HEK293 (cell line): ENCODE data around the gene CCDC63.

Source experiments
- CTCF ChIA-PET: fragments of 350-600 bp; formaldehyde crosslinking; extraction: SDS; loops from one replicate; lab custom pipeline; 2021; ENCODE audit warnings: antibody characterized with exemption; lab: Yijun Ruan, JAX
- POLR2A ChIA-PET: fragments of 300-600 bp; formaldehyde crosslinking; extraction: SDS; loops from one replicate; lab custom pipeline; 2020; ENCODE audit warnings: antibody characterized with exemption, inconsistent platforms; lab: Yijun Ruan, JAX
- H3K27ac ChIP-seq: fragments of 200-500 bp; sonication (Bioruptor generic); 2 replicates; pipeline ENCODE4 v1.5.1; 2014; ENCODE audit warnings: low read depth, low read length, control low read depth, inconsistent platforms; ENCODE audit errors: extremely low read depth
- H3K36me3 ChIP-seq, 2 experiments: fragments of 200-500 bp in 1 of 2; sonication (Bioruptor generic) in 1 of 2; 1 replicate in 1 of 2; 2 replicates in 1 of 2; pipeline ENCODE4 v1.5.1; 2014 to 2017; ENCODE audit warnings: inconsistent platforms in 2 of 2, low read length in 2 of 2; ENCODE audit not compliant: control insufficient read depth in 2 of 2, insufficient read depth in 1 of 2
- H3K4me1 ChIP-seq: fragments of 200-500 bp; sonication (Bioruptor generic); 2 replicates; pipeline ENCODE4 v1.5.1; 2014; ENCODE audit warnings: mild to moderate bottlenecking, low read length, inconsistent platforms; ENCODE audit not compliant: control insufficient read depth, insufficient read depth
- H3K4me3 ChIP-seq: 2 replicates; pipeline ENCODE4 v1.5.1; 2011; ENCODE audit warnings: low read depth, mild to moderate bottlenecking, control low read depth, low read length, moderate library complexity
- H3K9me3 ChIP-seq: fragments of 200-500 bp; sonication (Bioruptor generic); 2 replicates; pipeline ENCODE4 v1.5.1; 2014; ENCODE audit warnings: low read depth, low read length, inconsistent platforms; ENCODE audit not compliant: control insufficient read depth, insufficient read depth
- AEBP2 ChIP-seq: fragments of 450-650 bp; formaldehyde crosslinking; IDR thresholded peaks from 2 replicates; pipeline ENCODE4 v1.5.1; 2016; ENCODE audit warnings: missing biosample characterization, missing genetic modification characterization, borderline replicate concordance
- BCL11A ChIP-seq: fragments of 450-650 bp; formaldehyde crosslinking; IDR thresholded peaks from 2 replicates; pipeline ENCODE4 v1.5.1; 2016; ENCODE audit warnings: low read depth, missing biosample characterization, missing genetic modification characterization
- PRDM4 ChIP-seq: fragments of 450-650 bp; formaldehyde crosslinking; IDR thresholded peaks from 2 replicates; pipeline ENCODE4 v1.5.1; 2017; ENCODE audit warnings: missing biosample characterization, missing genetic modification characterization
- SP2 ChIP-seq: fragments of 450-650 bp; formaldehyde crosslinking; IDR thresholded peaks from 2 replicates; pipeline ENCODE4 v1.5.1; 2016; ENCODE audit warnings: missing biosample characterization, missing genetic modification characterization
- ZNF175 ChIP-seq: fragments of 450-650 bp; formaldehyde crosslinking; IDR thresholded peaks from 2 replicates; pipeline ENCODE4 v1.5.1; 2016; ENCODE audit warnings: missing biosample characterization, missing genetic modification characterization
- ZNF221 ChIP-seq: fragments of 450-650 bp; formaldehyde crosslinking; IDR thresholded peaks from 2 replicates; pipeline ENCODE4 v1.5.1; 2017; ENCODE audit warnings: missing biosample characterization, missing genetic modification characterization, borderline replicate concordance
- ZNF24 ChIP-seq: fragments of 450-650 bp; formaldehyde crosslinking; IDR thresholded peaks from 2 replicates; pipeline ENCODE4 v1.5.1; 2016; ENCODE audit warnings: missing biosample characterization, missing genetic modification characterization
- ZNF560 ChIP-seq: fragments of 450-650 bp; formaldehyde crosslinking; IDR thresholded peaks from 2 replicates; pipeline ENCODE4 v1.5.1; 2017; ENCODE audit warnings: missing biosample characterization, missing genetic modification characterization, borderline replicate concordance
- ZNF624 ChIP-seq: fragments of 450-650 bp; formaldehyde crosslinking; IDR thresholded peaks from 2 replicates; pipeline ENCODE4 v1.5.1; 2017; ENCODE audit warnings: missing biosample characterization, missing genetic modification characterization
- ZNF660 ChIP-seq: fragments of 450-650 bp; IDR thresholded peaks from 2 replicates; pipeline ENCODE4 v1.5.1; 2018; ENCODE audit warnings: missing biosample characterization, mild to moderate bottlenecking, missing genetic modification characterization
- ZNF747 ChIP-seq: fragments of 450-650 bp; formaldehyde crosslinking; IDR thresholded peaks from 2 replicates; pipeline ENCODE4 v1.5.1; 2016; ENCODE audit warnings: missing biosample characterization, missing genetic modification characterization
- ZSCAN30 ChIP-seq: fragments of 450-650 bp; IDR thresholded peaks from 2 replicates; pipeline ENCODE4 v1.5.1; 2018; ENCODE audit warnings: missing biosample characterization, mild to moderate bottlenecking, missing genetic modification characterization, moderate library complexity
- ZSCAN4 ChIP-seq: fragments of 450-650 bp; formaldehyde crosslinking; IDR thresholded peaks from 2 replicates; pipeline ENCODE4 v1.5.1; 2017; ENCODE audit warnings: missing biosample characterization, missing genetic modification characterization
- TF ChIP-seq, protein P1 (sequence below): fragments of 450-650 bp; formaldehyde crosslinking; IDR thresholded peaks from 2 replicates; pipeline ENCODE4 v1.5.1; 2016; ENCODE audit warnings: missing biosample characterization, missing genetic modification characterization, low read depth
- TF ChIP-seq, protein P2 (sequence below): fragments of 450-650 bp; formaldehyde crosslinking; IDR thresholded peaks from 2 replicates; pipeline ENCODE4 v1.5.1; 2016; ENCODE audit warnings: missing biosample characterization, missing genetic modification characterization
- TF ChIP-seq, protein P3 (sequence below): fragments of 450-650 bp; formaldehyde crosslinking; IDR thresholded peaks from 2 replicates; pipeline ENCODE4 v1.5.1; 2017; ENCODE audit warnings: missing biosample characterization, missing genetic modification characterization

Gene CCDC63

DNA sequence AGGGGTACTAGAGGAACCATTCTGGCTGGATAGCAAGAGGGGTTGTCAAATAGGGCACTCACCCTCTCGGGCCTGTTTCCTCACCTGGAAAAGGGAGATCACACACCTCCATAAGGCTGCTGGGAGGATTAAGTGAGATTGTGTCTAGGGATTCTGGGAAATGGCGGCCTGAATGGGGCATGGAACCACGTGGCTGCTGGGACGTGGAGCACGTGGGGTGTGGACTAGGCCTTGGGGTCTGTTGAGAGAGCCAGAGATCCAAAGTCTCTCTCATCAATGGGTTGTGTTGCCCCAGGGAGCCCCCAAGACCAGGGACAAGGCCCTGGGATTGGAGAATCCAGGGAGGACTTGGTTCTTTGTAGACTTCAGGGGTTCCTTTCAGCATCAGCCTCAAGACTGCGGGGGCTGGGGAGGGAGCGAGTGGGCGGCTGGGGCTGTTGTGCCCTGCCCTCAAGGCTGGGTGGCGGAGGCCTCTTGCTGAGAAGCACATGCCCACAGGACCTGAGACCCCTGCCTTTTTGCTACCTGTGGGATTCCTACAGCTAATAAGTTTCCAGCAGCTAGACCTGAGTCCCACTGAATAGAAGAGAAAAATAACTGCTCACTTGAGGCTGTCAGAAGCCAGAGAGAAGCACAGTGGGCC, 77.0 kb downstream of the CCDC63 start:
- Histone ChIP-seq H3K4me3 (no peak overlapping the region), H3K36me3 (no peaks in the 10 kb centered on the region), H3K9me3 (no peaks in the 10 kb centered on the region), H3K27ac (no peak overlapping the region), H3K4me1 (no peaks in the 10 kb centered on the region)
- ChIA-PET CTCF (interaction anchor here (2.4 kb wide), 1 partner anchor 13 kb away, joined by 10 read pairs; no protein-coding TSS in a partner anchor), POLR2A (no interaction called here)
- TF ChIP-seq ZSCAN30 (tag by site-specific recombination), result no peak
- no peak for TF ChIP-seq ZNF660
- no peak for TF ChIP-seq SP2 (tag by site-specific recombination)
- no peak for TF ChIP-seq PRDM4 (tag by site-specific recombination)
- no peak for TF ChIP-seq ZNF747 (tag by site-specific recombination)

GRCh38 chr12:110927546-110927945, 80.8 kb downstream of the CCDC63 start:
- ChIA-PET POLR2A (no interaction called here), CTCF (interaction anchor here (1.3 kb wide), 1 partner anchor 9 kb away, joined by 4 read pairs; no protein-coding TSS in a partner anchor)
- no peak overlapping the region for H3K4me3 ChIP-seq
- H3K36me3 ChIP-seq, result no peaks in the 10 kb centered on the region
- no peaks in the 10 kb centered on the region for H3K9me3 ChIP-seq
- H3K4me1 ChIP-seq, result no peaks in the 10 kb centered on the region
- TF ChIP-seq ZSCAN4 (tag by site-specific recombination), result peak; percentile 91
- TF ChIP-seq ZNF24, result no peak
- TF ChIP-seq, protein P1, sequence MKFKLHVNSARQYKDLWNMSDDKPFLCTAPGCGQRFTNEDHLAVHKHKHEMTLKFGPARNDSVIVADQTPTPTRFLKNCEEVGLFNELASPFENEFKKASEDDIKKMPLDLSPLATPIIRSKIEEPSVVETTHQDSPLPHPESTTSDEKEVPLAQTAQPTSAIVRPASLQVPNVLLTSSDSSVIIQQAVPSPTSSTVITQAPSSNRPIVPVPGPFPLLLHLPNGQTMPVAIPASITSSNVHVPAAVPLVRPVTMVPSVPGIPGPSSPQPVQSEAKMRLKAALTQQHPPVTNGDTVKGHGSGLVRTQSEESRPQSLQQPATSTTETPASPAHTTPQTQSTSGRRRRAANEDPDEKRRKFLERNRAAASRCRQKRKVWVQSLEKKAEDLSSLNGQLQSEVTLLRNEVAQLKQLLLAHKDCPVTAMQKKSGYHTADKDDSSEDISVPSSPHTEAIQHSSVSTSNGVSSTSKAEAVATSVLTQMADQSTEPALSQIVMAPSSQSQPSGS (tag by site-specific recombination), result peak; percentile 91
- no peak for TF ChIP-seq ZNF175 (tag by site-specific recombination)
- no peak for TF ChIP-seq ZNF624
- H3K27ac ChIP-seq, result no peak overlapping the region

DNA sequence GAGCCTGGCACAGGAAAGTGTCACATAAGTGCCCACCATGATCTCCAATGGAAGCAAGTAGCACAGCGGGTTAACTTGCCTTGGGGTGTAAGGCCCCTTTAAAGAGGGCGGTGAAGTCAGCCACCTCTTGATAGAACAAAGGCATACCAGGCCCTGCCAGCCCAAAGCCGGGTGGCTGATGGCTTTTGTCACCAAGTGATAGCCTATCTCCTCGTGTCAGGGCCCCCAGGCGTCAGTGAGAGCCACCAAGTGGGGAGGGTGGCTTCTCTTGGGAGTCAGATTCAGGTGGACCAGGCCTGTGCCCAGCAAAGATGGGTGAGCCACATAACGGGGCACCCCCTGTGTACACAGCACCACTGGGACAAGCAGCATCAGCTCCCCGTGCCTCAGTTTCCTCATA, 81.9 kb downstream of the CCDC63 start:
- no peaks in the 10 kb centered on the region for H3K4me1 ChIP-seq
- TF ChIP-seq ZNF560 (tag by site-specific recombination) (no peak), SP2 (tag by site-specific recombination) (no peak), BCL11A (tag by site-specific recombination) (no peak), AEBP2 (tag by site-specific recombination) (no peak), ZNF221 (tag by site-specific recombination) (no peak)
- TF ChIP-seq, protein P1 (tag by site-specific recombination), result no peak
- TF ChIP-seq, protein P2, sequence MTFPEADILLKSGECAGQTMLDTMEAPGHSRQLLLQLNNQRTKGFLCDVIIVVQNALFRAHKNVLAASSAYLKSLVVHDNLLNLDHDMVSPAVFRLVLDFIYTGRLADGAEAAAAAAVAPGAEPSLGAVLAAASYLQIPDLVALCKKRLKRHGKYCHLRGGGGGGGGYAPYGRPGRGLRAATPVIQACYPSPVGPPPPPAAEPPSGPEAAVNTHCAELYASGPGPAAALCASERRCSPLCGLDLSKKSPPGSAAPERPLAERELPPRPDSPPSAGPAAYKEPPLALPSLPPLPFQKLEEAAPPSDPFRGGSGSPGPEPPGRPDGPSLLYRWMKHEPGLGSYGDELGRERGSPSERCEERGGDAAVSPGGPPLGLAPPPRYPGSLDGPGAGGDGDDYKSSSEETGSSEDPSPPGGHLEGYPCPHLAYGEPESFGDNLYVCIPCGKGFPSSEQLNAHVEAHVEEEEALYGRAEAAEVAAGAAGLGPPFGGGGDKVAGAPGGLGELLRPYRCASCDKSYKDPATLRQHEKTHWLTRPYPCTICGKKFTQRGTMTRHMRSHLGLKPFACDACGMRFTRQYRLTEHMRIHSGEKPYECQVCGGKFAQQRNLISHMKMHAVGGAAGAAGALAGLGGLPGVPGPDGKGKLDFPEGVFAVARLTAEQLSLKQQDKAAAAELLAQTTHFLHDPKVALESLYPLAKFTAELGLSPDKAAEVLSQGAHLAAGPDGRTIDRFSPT (tag by site-specific recombination), result no peak
- TF ChIP-seq, protein P3, sequence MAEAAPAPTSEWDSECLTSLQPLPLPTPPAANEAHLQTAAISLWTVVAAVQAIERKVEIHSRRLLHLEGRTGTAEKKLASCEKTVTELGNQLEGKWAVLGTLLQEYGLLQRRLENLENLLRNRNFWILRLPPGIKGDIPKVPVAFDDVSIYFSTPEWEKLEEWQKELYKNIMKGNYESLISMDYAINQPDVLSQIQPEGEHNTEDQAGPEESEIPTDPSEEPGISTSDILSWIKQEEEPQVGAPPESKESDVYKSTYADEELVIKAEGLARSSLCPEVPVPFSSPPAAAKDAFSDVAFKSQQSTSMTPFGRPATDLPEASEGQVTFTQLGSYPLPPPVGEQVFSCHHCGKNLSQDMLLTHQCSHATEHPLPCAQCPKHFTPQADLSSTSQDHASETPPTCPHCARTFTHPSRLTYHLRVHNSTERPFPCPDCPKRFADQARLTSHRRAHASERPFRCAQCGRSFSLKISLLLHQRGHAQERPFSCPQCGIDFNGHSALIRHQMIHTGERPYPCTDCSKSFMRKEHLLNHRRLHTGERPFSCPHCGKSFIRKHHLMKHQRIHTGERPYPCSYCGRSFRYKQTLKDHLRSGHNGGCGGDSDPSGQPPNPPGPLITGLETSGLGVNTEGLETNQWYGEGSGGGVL (tag by site-specific recombination), result no peak

More for the DNA sequence above, 81.9 kb downstream of the CCDC63 start:
- Histone ChIP-seq H3K27ac (no peak overlapping the region), H3K36me3 (no peaks in the 10 kb centered on the region), H3K9me3 (no peaks in the 10 kb centered on the region), H3K4me3 (no peak overlapping the region)
- POLR2A ChIA-PET, result no interaction called here
- CTCF ChIA-PET, result interaction anchor here (0.9 to 1.6 kb wide), 2 partner anchors 9 to 34 kb away, joined by 3 to 5 read pairs; no protein-coding TSS in a partner anchor
